GM19099 (cell line): ENCODE measurements around the gene KIAA0930.

Experiments used
- POLR2A ChIP-seq: IDR thresholded peaks from 3 replicates; pipeline ENCODE4 v1.6.1; 2011; ENCODE audit warnings: low read depth; ENCODE audit not compliant: insufficient read length; ENCODE audit errors: extremely low read depth

KIAA0930 gene

DNA sequence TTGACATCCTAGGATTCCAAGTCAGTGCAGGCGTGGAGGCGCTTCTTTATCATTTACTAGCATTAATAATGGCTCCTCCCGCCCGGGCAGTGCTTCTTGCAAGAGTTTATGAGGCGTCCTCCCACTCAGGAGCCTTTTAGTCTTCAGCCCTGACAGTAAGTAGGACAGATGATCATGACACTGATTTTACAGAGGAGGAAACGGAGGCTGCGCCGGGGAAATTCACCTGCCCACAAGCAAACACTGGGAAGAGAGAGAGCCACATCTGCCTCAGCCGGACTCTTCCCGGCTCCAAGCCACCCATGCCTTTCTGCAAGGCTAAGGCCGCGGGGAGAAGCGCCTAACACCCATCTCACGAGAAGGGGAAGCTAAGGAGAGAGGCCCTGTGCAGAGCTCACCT lies 35.9 kb downstream of the KIAA0930 start:
- TF ChIP-seq POLR2A: no peak

DNA sequence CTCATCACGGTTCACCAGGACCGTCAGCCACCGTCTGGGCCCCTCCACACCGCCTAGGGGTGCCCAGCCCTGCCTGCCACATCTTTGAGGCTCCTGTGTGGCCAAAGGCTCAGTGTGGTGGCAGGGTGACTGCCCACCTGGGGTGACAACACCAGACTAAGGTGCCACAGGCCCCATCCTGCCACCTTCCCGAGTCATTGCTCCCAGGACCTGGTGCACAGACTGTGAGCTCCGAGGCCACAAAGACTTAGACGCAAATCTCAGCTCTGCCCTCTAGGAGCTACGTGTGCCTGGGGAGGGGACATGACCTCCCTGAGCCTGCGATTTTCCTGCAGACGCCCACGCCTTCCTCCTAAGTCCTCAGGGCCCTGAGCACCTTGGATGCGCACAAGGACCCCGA lies 36.5 kb downstream of the KIAA0930 start:
- no peak for TF ChIP-seq POLR2A

DNA sequence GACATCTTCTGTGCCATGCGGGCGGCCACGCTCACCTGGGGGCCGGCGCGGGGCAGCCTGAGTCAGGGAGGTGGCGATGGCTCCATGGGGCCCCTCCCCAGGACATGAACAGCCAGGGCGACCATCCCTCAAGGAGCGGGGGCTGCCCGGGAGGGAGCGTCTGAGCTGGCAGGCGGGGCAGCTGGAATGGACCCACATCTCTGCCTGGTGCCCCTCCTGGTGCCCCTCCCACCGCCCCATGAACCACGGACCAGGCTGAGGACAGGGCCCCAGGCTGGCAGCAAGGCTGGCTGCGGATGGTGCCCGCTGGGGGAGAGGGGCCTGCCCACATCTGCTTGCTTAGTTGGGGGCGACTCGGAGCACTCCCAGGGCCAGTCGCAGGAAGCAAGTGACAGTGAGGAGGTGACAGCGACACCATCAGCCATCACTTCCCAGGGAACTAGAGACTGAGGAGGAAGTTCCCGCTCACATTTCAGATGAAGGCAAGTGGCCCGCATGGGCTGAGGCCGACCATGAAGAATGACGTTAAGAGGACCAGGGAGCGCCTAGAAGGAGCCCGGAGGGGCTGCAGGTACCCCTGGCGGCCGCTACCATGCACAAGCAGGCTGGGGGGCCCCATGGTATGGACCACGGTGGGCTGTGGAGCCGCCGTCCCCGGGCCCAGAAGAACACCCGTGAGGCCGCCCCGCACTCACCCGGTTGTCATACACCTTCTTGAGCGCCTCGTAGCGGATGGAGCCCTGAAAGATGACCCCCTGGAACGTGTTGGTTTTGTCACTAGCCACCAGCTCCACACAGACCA lies 37.3 kb downstream of the KIAA0930 start:
- TF ChIP-seq POLR2A: no peak

DNA sequence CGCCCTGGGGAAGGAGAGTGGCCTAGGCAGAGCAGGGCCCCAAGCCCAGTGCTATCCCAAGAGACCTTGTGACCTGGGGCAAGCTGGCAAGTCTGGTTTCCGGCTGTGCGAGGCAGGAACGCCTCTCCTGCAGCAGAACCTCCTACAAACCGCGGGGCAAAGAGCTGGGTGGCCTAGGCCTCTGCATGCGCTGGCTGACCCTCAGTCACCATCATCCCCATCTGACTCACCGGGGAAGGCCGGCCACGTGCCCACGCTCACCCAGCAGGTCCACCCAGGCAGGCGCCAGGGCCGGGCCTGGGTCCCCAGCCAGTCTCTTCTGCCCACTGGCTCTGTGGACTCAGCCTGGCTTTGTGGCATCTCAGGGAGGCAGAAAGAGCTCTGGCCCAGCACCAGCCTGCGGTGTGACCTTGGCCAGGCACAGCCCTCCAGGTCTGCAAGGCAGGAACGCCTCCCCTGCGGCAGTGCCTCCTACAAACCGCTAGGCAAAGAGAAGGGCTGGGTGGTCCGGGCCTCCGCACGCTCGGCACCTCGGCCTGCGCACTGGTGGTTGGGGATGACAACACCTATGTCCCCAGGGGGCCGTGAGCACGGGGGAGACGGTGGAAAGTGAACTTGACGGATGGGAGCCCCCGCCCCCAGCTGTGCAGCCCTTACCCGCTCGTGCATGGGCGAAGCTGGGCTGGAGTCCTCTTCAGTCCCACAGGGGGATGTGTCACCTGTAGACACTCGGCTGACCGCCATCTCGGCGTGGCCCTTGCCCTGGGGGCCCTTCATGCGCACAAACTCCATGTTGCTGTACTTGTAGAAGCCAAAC lies 38.2 kb downstream of the KIAA0930 start:
- no peak for TF ChIP-seq POLR2A

DNA sequence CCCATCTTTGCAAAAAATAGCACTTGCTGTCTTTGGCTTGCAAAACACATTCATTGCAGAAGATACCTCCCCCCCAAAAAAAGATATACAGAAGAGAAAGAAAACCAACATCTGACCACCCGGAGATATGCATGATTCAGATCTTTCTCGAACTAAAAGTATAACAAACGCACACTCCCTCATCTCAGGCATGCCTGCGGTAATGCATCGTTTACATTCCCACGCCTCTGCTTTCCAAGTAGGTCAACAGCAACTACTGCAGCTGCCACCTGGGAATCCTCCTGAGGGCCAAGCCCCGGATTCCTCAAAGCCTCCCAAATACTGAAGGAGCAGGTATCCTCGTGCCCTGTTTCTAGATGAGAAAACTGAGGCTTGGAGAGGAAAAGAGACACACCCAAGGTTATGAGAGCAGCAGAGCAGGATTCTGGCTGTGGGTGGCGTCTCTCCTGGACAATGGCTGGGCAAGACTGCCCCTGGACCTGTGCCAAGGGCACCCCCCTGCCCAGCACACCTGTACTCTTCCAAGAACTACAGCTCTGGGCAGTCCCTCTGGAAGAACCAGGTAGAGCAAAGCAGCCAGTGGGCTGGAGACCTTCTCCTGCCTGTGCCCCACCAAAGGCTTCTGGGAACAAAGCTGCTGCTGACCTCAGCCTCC lies 38.9 kb downstream of the KIAA0930 start:
- TF ChIP-seq POLR2A: no peak

- no peak for TF ChIP-seq POLR2A
Observed at GRCh38 chr22:45200860-45201511, 39.7 kb downstream of the KIAA0930 start.

DNA sequence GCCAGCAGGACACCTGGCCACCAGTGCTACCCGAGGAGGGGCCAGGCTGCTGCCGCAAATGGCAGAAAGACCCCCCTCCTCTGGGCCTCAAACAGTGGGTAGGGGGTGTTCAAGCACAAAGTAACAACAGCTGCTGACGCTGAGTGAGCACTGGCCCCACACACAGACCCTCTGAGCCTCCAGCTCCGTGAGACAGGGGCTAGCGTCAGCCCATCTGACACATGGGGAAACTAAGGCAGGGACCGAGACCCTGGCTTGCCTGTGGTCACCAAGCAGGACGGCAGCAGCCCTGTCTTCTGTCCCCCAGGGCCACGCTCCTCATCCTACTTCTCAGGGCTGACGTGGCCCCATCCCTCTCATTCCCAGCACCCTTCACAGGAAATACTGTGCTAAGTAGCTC lies 40.5 kb downstream of the KIAA0930 start:
- no peak for TF ChIP-seq POLR2A

- no peak for TF ChIP-seq POLR2A
Observed at GRCh38 chr22:45199723-45200122, 41.0 kb downstream of the KIAA0930 start.

- TF ChIP-seq POLR2A: no peak
Observed at GRCh38 chr22:45198463-45198795, 42.3 kb downstream of the KIAA0930 start.

DNA sequence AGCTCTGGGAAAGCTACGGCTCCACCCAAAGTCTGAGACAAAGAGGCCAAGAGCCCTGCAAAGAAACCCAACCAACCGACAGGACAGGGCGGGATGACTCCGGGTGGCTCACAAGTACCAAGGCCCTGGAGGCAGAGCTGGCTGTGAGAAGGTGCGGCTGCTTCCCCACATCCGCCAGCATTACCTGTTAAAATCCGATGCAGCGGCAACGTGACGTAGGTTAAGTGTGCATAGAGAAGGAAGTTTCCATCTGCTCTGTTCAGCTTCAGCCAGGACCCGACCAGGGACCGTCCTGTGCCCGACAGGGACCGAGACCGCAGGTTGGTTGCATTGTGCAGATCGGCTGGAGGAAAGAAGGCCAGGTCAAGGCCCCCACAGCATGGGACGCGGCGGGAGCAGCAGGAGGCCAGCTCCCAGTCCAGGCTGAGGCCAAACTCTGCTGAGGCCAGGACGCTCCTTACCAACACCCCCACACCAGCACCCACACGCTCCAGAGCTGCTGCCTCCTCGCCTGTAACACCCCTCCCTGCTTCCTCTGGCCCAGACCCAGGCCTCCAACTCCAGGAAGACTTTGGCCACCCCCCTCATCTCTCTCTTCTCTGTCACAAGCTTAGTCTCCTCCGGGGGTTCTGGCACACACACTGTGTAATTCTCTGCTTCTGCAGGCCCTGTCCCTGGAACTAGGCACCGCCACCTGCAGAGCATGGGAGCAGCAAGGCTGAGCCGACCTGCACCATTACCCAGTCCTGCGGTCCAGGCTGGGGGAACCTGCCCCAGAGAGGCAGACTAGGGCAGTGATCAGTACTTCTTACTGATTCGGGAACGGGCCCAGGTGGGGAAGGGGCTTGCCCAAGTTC lies 42.9 kb downstream of the KIAA0930 start:
- TF ChIP-seq POLR2A: no peak

GRCh38 chr22:45196926-45197605 lies 43.6 kb downstream of the KIAA0930 start:
- no peak for TF ChIP-seq POLR2A

- TF ChIP-seq POLR2A: no peak
Observed at GRCh38 chr22:45196308-45196707, 44.4 kb downstream of the KIAA0930 start.

- no peak for TF ChIP-seq POLR2A
Observed at GRCh38 chr22:45195616-45196015, 45.1 kb downstream of the KIAA0930 start.

DNA sequence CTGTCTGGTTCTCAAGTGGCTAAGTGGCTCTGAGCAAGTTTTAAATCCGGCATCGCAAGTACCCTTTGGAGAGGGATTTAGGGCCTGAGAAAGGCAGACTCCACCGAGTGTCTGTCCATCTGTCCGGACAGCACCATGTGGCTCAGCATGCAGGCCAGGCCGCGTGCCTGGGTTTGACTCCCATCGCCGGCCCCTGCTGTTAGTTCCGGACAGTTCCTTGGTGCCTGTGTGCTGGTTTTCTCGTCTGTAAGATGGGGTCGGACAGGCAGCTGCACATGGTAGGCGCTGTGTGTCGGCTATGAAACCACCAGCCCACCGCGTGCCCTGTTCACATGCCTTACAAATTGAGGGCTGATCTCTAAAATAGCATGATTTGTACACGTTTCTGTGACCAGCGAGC lies 46.0 kb downstream of the KIAA0930 start:
- no peak for TF ChIP-seq POLR2A

DNA sequence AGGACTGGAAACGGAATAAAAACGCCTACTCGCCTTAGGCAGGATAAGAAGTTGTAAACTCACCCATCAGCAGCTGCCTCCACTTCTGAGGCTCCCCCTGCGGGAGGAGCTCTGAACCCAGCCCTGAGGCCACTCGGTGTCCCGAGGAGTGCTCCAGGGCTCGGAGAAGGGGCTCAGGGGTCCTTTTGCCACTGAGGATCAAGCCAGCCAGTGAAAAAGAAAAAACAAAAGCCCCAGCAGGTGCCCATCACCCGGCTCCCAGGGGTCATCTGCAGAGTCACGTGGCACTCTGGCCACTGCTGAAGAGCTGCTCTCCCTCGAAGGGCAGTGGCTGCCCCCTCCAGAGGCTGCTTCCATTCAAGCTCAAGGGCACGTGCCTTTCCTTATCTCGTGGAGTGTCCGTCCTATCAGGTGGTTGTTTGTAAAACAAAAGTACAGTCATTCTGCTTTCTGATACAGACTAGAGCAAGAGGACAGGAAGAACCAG lies 48.0 kb downstream of the KIAA0930 start:
- no peak for TF ChIP-seq POLR2A
